Thyroid gland (tissue), 4 donors: Measurements from ENCODE around the gene HBG1.

Experiments used
- CTCF ChIP-seq, 6 experiments: fragments of 200-600 bp in 3 of 6; fragments of 450-650 bp in 3 of 6; sonication (generic) in 3 of 6; IDR thresholded peaks; one replicate each; pipeline ENCODE4 v1.5.1; 2016 to 2019; ENCODE audit warnings: antibody characterized with exemption in 6 of 6, mild to moderate bottlenecking in 2 of 6, inconsistent platforms in 1 of 6, moderate library complexity in 1 of 6
- POLR2A ChIP-seq, 2 donors: fragments of 450-650 bp; IDR thresholded peaks; one replicate each; pipeline ENCODE4 v1.6.1; 2017; ENCODE audit warnings: antibody characterized with exemption in 2 of 2, mild to moderate bottlenecking in 2 of 2, moderate library complexity in 1 of 2

- no peak for TF ChIP-seq POLR2A (IDR thresholded peaks at IDR 0.05)
- TF ChIP-seq CTCF (IDR thresholded peaks at IDR 0.05): no peak
These were observed 7.4 kb downstream of the HBG1 start for GRCh38 chr11:5242208-5242607.
